Measurements from ENCODE around the gene ATG7. TPM values are rescaled to one million over a fixed set of nuclear protein-coding genes. Genes with fewer than 3 reads are reported as not detected.
A peak's percentile ranks its signal among the peaks of the same experiment; 100 is the strongest.

ATG7 gene
- total RNA-seq, 1 donor from 2014 or later, result 23.0 TPM

GRCh38 chr3:11543141-11543947, 271.1 kb downstream of the ATG7 start:
- H3K4me3 Mint-ChIP-seq (ENCODE audit: unreplicated experiment), result no peak overlapping the region

GRCh38 chr3:11543948-11544387, 271.8 kb downstream of the ATG7 start:
- peaks cover 6% of the 10 kb centered on the region for H3K9me3 Mint-ChIP-seq (ENCODE audit: unreplicated experiment)
- H3K36me3 Mint-ChIP-seq (ENCODE audit: unreplicated experiment), result no peaks in the 10 kb centered on the region
- no peak overlapping the region for H3K27ac Mint-ChIP-seq (ENCODE audit: unreplicated experiment)
- DNase-seq, result no peak
- TF ChIP-seq CTCF (IDR thresholded peaks at IDR 0.05; ENCODE audit: partially characterized antibody, unreplicated experiment), result no peak
- H3K4me3 Mint-ChIP-seq (ENCODE audit: unreplicated experiment), result no peak overlapping the region
- H3K4me1 Mint-ChIP-seq (ENCODE audit: low read depth, unreplicated experiment), result peaks cover 11% of the 10 kb centered on the region
- H3K27me3 Mint-ChIP-seq (ENCODE audit: unreplicated experiment), result no peaks in the 10 kb centered on the region

More at GRCh38 chr3:11543141-11543947, 271.1 kb downstream of the ATG7 start:
- TF ChIP-seq CTCF (IDR thresholded peaks at IDR 0.05; ENCODE audit: partially characterized antibody, unreplicated experiment), result no peak
- H3K9me3 Mint-ChIP-seq (ENCODE audit: unreplicated experiment), result peaks cover 6% of the 10 kb centered on the region
- peaks cover 6% of the 10 kb centered on the region for H3K4me1 Mint-ChIP-seq (ENCODE audit: low read depth, unreplicated experiment)
- H3K27me3 Mint-ChIP-seq (ENCODE audit: unreplicated experiment), result no peaks in the 10 kb centered on the region
- no peak overlapping the region for H3K27ac Mint-ChIP-seq (ENCODE audit: unreplicated experiment)
- no peak for DNase-seq
- H3K36me3 Mint-ChIP-seq (ENCODE audit: unreplicated experiment), result no peaks in the 10 kb centered on the region

- Mint-ChIP-seq H3K4me1 (ENCODE audit: low read depth, unreplicated experiment) (peaks cover 13% of the 10 kb centered on the region), H3K27ac (ENCODE audit: unreplicated experiment) (peak overlapping the region; percentile 77), H3K27me3 (ENCODE audit: unreplicated experiment) (no peaks in the 10 kb centered on the region), H3K4me3 (ENCODE audit: unreplicated experiment) (no peak overlapping the region), H3K9me3 (ENCODE audit: unreplicated experiment) (peaks cover 6% of the 10 kb centered on the region), H3K36me3 (ENCODE audit: unreplicated experiment) (no peaks in the 10 kb centered on the region)
- TF ChIP-seq CTCF (IDR thresholded peaks at IDR 0.05; ENCODE audit: partially characterized antibody, unreplicated experiment), result no peak
- peak; percentile 56 for DNase-seq
Observed at GRCh38 chr3:11544412-11545181, 272.4 kb downstream of the ATG7 start.

- peak overlapping the region; percentile 77 for H3K27ac Mint-ChIP-seq (ENCODE audit: unreplicated experiment)
Observed at GRCh38 chr3:11545186-11545851, 273.1 kb downstream of the ATG7 start.

More at GRCh38 chr3:11545186-11545851, 273.1 kb downstream of the ATG7 start:
- TF ChIP-seq CTCF (IDR thresholded peaks at IDR 0.05; ENCODE audit: partially characterized antibody, unreplicated experiment), result no peak
- DNase-seq, result no peak
- Mint-ChIP-seq H3K4me1 (ENCODE audit: low read depth, unreplicated experiment) (peaks cover 17% of the 10 kb centered on the region), H3K4me3 (ENCODE audit: unreplicated experiment) (no peak overlapping the region), H3K36me3 (ENCODE audit: unreplicated experiment) (no peaks in the 10 kb centered on the region), H3K27me3 (ENCODE audit: unreplicated experiment) (no peaks in the 10 kb centered on the region), H3K9me3 (ENCODE audit: unreplicated experiment) (peaks cover 6% of the 10 kb centered on the region)
